Measurements from ENCODE around the gene YJEFN3.

Gene YJEFN3

DNA sequence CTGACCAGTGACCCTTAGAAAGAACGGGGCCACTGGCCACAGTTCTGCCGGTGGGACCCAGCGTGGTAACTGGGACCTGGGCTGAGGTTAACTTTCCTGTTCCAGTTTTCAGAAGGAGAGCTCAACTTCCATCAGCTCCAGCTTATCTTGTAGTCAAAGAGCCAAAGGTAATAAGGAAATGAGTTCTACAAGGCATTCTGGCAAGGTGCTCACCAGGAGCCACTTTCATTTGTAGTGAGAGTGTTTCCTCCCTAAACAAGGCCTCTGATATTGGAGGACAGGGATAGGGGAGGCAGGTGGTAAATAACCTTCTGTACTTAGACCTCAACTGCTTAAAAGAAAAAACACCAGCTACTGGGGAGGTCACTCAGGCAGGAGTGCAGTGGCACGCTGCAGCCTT lies 51.7 kb downstream of the YJEFN3 start:
- H3K27me3 ChIP-seq (ENCODE audit: control insufficient read depth in 3 of 3, insufficient read depth in 3 of 3, low read depth in 1 of 3, low read length in 3 of 3) = no peaks in the 10 kb centered on the region
- H3K4me2 ChIP-seq (ENCODE audit: insufficient read depth, low read length, poor library complexity, severe bottlenecking) = no peak overlapping the region
- H2AFZ ChIP-seq (ENCODE audit: low read length) = no peak overlapping the region
- peaks cover 1 to 14% of the 10 kb centered on the region in 2 donors for H3K4me1 ChIP-seq (ENCODE audit: control insufficient read depth in 2 of 2, insufficient read depth in 1 of 2, low read depth in 1 of 2, low read length in 2 of 2)
- no peak overlapping the region for H4K91ac ChIP-seq (ENCODE audit: low read depth, low read length, poor library complexity)
- no peak overlapping the region for H2BK5ac ChIP-seq (ENCODE audit: low read length)
- H2BK12ac ChIP-seq (ENCODE audit: low read length) = no peak overlapping the region
- no peak overlapping the region for H3K23ac ChIP-seq (ENCODE audit: low read depth, low read length, poor library complexity)
- H3K27ac ChIP-seq (replicated peaks; ENCODE audit: low read length) = no peak overlapping the region
- H3K14ac ChIP-seq (ENCODE audit: low read length) = no peak overlapping the region
- no peak overlapping the region for H2BK15ac ChIP-seq (ENCODE audit: low read length)
- no peak overlapping the region for H2AK5ac ChIP-seq (ENCODE audit: low read depth, low read length)
- H3K4me3 ChIP-seq (ENCODE audit: low read length in 2 of 2) = no peak overlapping the region
- H4K8ac ChIP-seq (ENCODE audit: low read depth, low read length) = no peak overlapping the region
- H3K18ac ChIP-seq (ENCODE audit: low read length) = no peak overlapping the region
- no peak overlapping the region for H2BK120ac ChIP-seq (ENCODE audit: low read depth, low read length)
- no peaks in the 10 kb centered on the region for H3K36me3 ChIP-seq (replicated peaks in 1 of 2; ENCODE audit: control insufficient read depth in 2 of 2, insufficient read depth in 2 of 2, low read length in 2 of 2)
- DNase-seq (ENCODE audit: low spot score) = no peak
- H3K4ac ChIP-seq (ENCODE audit: low read length) = no peak overlapping the region
- H3K9me3 ChIP-seq (replicated peaks in 1 of 2; ENCODE audit: control insufficient read depth in 2 of 2, insufficient read depth in 1 of 2, low read depth in 1 of 2, low read length in 2 of 2) = no peaks in the 10 kb centered on the region
- H3K9ac ChIP-seq (ENCODE audit: low read depth, low read length, poor library complexity) = no peak overlapping the region
- WGBS, 2 donors (ENCODE audit: extremely low coverage in 2 of 2, insufficient read length in 2 of 2, insufficient replicate concordance in 1 of 2) = no CpG with 5 or more reads among the region's 4 CpGs
- no peaks in the 10 kb centered on the region for H3K79me1 ChIP-seq (ENCODE audit: low read depth, low read length)

DNA sequence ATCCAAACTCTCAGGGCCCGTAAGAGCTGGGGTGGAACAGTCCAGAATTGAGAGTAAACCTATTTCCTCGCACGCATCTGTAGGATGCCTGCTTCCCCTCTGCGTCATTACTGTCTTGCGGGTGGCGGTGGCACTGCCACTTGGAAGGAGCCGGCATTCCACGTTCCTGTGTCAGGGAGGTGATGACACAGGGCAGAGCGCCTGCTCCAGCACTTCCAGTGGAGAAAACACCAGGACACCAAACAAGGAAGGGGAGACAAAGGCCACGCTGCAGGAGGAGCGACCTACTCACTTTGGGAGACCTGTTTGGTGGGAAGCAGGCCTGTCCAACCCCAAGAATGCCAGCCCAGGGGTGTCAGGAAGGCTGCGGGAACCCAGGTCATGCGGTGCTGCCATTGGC lies 52.7 kb downstream of the YJEFN3 start:
- Histone ChIP-seq H3K9me3 (replicated peaks in 1 of 2; ENCODE audit: control insufficient read depth in 2 of 2, insufficient read depth in 1 of 2, low read depth in 1 of 2, low read length in 2 of 2) (no peaks in the 10 kb centered on the region), H3K27me3 (ENCODE audit: control insufficient read depth in 3 of 3, insufficient read depth in 3 of 3, low read depth in 1 of 3, low read length in 3 of 3) (no peaks in the 10 kb centered on the region), H2AK5ac (ENCODE audit: low read depth, low read length) (peak overlapping the region; percentile 84), H3K14ac (ENCODE audit: low read length) (peak overlapping the region; percentile 63), H2BK15ac (ENCODE audit: low read length) (peak overlapping the region; percentile 33), H4K91ac (ENCODE audit: low read depth, low read length, poor library complexity) (no peak overlapping the region), H3K79me1 (ENCODE audit: low read depth, low read length) (no peaks in the 10 kb centered on the region), H2AFZ (ENCODE audit: low read length) (no peak overlapping the region), H3K36me3 (replicated peaks in 1 of 2; ENCODE audit: control insufficient read depth in 2 of 2, insufficient read depth in 2 of 2, low read length in 2 of 2) (no peaks in the 10 kb centered on the region), H3K27ac (replicated peaks; ENCODE audit: low read length) (no peak overlapping the region), H3K18ac (ENCODE audit: low read length) (no peak overlapping the region), H3K9ac (ENCODE audit: low read depth, low read length, poor library complexity) (no peak overlapping the region), H3K4me2 (ENCODE audit: insufficient read depth, low read length, poor library complexity, severe bottlenecking) (no peak overlapping the region), H3K4me3 (ENCODE audit: low read length in 2 of 2) (no peak overlapping the region), H3K4ac (ENCODE audit: low read length) (peak overlapping the region; percentile 53), H2BK12ac (ENCODE audit: low read length) (no peak overlapping the region), H2BK120ac (ENCODE audit: low read depth, low read length) (no peak overlapping the region), H2BK5ac (ENCODE audit: low read length) (no peak overlapping the region), H3K23ac (ENCODE audit: low read depth, low read length, poor library complexity) (peak overlapping the region; percentile 65), H4K8ac (ENCODE audit: low read depth, low read length) (no peak overlapping the region), H3K4me1 (ENCODE audit: control insufficient read depth in 2 of 2, insufficient read depth in 1 of 2, low read depth in 1 of 2, low read length in 2 of 2) (peaks cover 0 to 10% of the 10 kb centered on the region in 2 donors)
- DNase-seq (ENCODE audit: low spot score) = no peak
- WGBS, 2 donors (ENCODE audit: extremely low coverage in 2 of 2, insufficient read length in 2 of 2, insufficient replicate concordance in 1 of 2) = no CpG with 5 or more reads among the region's 13 CpGs

DNA sequence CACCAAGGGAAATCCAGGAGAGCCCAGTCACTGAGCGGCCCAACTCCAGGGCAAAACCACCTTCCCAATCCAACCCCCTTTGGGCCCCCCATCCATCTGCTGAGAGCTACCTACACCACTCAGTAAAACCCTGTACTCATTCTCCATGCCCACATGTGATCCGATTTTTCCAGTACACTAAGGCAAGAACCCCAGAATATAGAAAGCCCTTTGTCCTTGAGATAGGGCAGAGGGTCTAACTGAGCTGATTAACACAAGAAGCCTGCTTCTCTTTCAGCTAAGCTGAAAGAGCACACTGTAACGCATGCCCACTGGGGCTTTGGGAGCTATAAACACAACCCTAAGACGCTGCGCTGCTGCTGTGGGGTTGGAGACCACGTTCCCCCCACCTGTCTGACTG lies 53.8 kb downstream of the YJEFN3 start:
- no peak overlapping the region for H4K8ac ChIP-seq (ENCODE audit: low read depth, low read length)

DNA sequence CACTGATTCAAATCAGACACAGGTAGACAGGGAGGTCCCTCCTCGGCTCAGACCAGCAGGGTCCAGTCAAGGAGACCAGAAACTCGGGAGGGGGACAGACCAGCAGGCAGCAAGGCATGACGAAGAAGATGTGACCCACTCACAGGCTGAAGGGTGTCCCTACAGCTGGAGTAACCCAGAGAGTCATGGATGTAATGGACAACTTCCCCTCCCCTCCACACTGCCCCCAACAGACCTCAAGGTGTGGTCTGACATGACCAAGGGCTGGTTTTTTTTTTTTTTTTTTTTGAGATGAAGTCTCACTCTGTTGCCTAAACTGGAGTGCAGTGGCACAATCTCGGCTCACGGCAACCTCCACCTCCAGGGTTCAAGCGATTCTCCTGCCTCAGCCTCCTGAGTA lies 55.6 kb downstream of the YJEFN3 start:
- no peak overlapping the region for H2BK5ac ChIP-seq (ENCODE audit: low read length)
- no peak overlapping the region for H2BK120ac ChIP-seq (ENCODE audit: low read depth, low read length)
- H3K4me3 ChIP-seq (ENCODE audit: low read length in 2 of 2) = no peak overlapping the region
- H3K23ac ChIP-seq (ENCODE audit: low read depth, low read length, poor library complexity) = no peak overlapping the region
- H3K36me3 ChIP-seq (replicated peaks in 1 of 2; ENCODE audit: control insufficient read depth in 2 of 2, insufficient read depth in 2 of 2, low read length in 2 of 2) = no peaks in the 10 kb centered on the region
- H3K27me3 ChIP-seq (ENCODE audit: control insufficient read depth in 3 of 3, insufficient read depth in 3 of 3, low read depth in 1 of 3, low read length in 3 of 3) = no peaks in the 10 kb centered on the region
- no peaks in the 10 kb centered on the region for H3K79me1 ChIP-seq (ENCODE audit: low read depth, low read length)
- H4K91ac ChIP-seq (ENCODE audit: low read depth, low read length, poor library complexity) = no peak overlapping the region
- H2AFZ ChIP-seq (ENCODE audit: low read length) = no peak overlapping the region
- H3K4me2 ChIP-seq (ENCODE audit: insufficient read depth, low read length, poor library complexity, severe bottlenecking) = no peak overlapping the region
- H2AK5ac ChIP-seq (ENCODE audit: low read depth, low read length) = no peak overlapping the region
- no peak overlapping the region for H2BK12ac ChIP-seq (ENCODE audit: low read length)
- H3K14ac ChIP-seq (ENCODE audit: low read length) = no peak overlapping the region
- peaks cover 0 to 7% of the 10 kb centered on the region in 2 donors for H3K4me1 ChIP-seq (ENCODE audit: control insufficient read depth in 2 of 2, insufficient read depth in 1 of 2, low read depth in 1 of 2, low read length in 2 of 2)
- WGBS, 2 donors (ENCODE audit: extremely low coverage in 2 of 2, insufficient read length in 2 of 2, insufficient replicate concordance in 1 of 2) = no CpG with 5 or more reads among the region's 6 CpGs
- H3K9ac ChIP-seq (ENCODE audit: low read depth, low read length, poor library complexity) = no peak overlapping the region
- H3K18ac ChIP-seq (ENCODE audit: low read length) = no peak overlapping the region
- H3K27ac ChIP-seq (replicated peaks; ENCODE audit: low read length) = no peak overlapping the region
- no peak for DNase-seq (ENCODE audit: low spot score)
- no peak overlapping the region for H4K8ac ChIP-seq (ENCODE audit: low read depth, low read length)
- H3K4ac ChIP-seq (ENCODE audit: low read length) = no peak overlapping the region
- no peaks in the 10 kb centered on the region for H3K9me3 ChIP-seq (replicated peaks in 1 of 2; ENCODE audit: control insufficient read depth in 2 of 2, insufficient read depth in 1 of 2, low read depth in 1 of 2, low read length in 2 of 2)
- no peak overlapping the region for H2BK15ac ChIP-seq (ENCODE audit: low read length)

More for the DNA sequence above, 53.8 kb downstream of the YJEFN3 start:
- Histone ChIP-seq H3K4me2 (ENCODE audit: insufficient read depth, low read length, poor library complexity, severe bottlenecking) (no peak overlapping the region), H2BK120ac (ENCODE audit: low read depth, low read length) (no peak overlapping the region), H3K27ac (replicated peaks; ENCODE audit: low read length) (no peak overlapping the region), H2BK15ac (ENCODE audit: low read length) (no peak overlapping the region), H3K4me1 (ENCODE audit: control insufficient read depth in 2 of 2, insufficient read depth in 1 of 2, low read depth in 1 of 2, low read length in 2 of 2) (peaks cover 0 to 10% of the 10 kb centered on the region in 2 donors), H3K4me3 (ENCODE audit: low read length in 2 of 2) (no peak overlapping the region), H3K14ac (ENCODE audit: low read length) (no peak overlapping the region), H3K9ac (ENCODE audit: low read depth, low read length, poor library complexity) (no peak overlapping the region), H3K9me3 (replicated peaks in 1 of 2; ENCODE audit: control insufficient read depth in 2 of 2, insufficient read depth in 1 of 2, low read depth in 1 of 2, low read length in 2 of 2) (no peaks in the 10 kb centered on the region), H3K23ac (ENCODE audit: low read depth, low read length, poor library complexity) (no peak overlapping the region), H2AK5ac (ENCODE audit: low read depth, low read length) (no peak overlapping the region), H3K36me3 (replicated peaks in 1 of 2; ENCODE audit: control insufficient read depth in 2 of 2, insufficient read depth in 2 of 2, low read length in 2 of 2) (no peaks in the 10 kb centered on the region), H3K79me1 (ENCODE audit: low read depth, low read length) (no peaks in the 10 kb centered on the region), H2BK5ac (ENCODE audit: low read length) (no peak overlapping the region), H2BK12ac (ENCODE audit: low read length) (no peak overlapping the region), H4K91ac (ENCODE audit: low read depth, low read length, poor library complexity) (no peak overlapping the region), H3K18ac (ENCODE audit: low read length) (peak overlapping the region; percentile 6), H3K4ac (ENCODE audit: low read length) (no peak overlapping the region), H2AFZ (ENCODE audit: low read length) (no peak overlapping the region), H3K27me3 (ENCODE audit: control insufficient read depth in 3 of 3, insufficient read depth in 3 of 3, low read depth in 1 of 3, low read length in 3 of 3) (no peaks in the 10 kb centered on the region)
- DNase-seq (ENCODE audit: low spot score) = no peak
- no CpG with 5 or more reads among the region's 6 CpGs for WGBS, 2 donors (ENCODE audit: extremely low coverage in 2 of 2, insufficient read length in 2 of 2, insufficient replicate concordance in 1 of 2)

Data from neuronal stem cell (in vitro differentiated cells).